ENCODE data around the gene SLC39A5.
"Not testable (repeated sequence)": the region's sequence is repeated elsewhere in the genome, so short reads cannot be mapped to it uniquely, and the experiment has no call there.

Gene SLC39A5

DNA sequence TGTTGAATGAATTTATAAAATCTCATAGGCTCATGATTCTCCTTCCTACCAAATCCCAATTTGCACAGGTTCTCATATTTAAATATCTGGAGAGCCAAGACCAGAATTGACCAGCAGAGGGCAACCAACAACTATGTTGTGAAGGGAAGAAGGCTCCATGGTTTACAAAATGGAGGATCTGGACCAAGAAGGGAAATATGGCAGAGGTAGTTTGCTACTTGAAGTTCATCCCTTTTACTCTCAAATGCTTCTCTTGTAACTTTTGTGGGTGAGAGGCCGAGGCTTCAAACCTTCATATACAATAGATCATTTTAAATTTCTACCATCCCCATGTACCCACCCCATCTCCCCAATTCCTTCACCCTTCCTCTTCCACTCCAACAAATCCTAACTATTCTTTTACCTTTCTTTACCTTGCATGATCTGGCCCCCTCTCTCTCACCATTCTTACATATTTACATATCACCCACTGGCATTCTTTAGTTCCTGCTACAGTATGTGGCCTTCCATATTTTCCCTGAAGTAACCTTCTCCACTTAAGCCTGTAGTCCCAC, 36.7 kb upstream of the SLC39A5 start:
- Histone ChIP-seq H3K27ac (ENCODE audit: low read depth in 2 of 2, low read length in 2 of 2) (no peak overlapping the region), H3K9me3 (ENCODE audit: control insufficient read depth in 2 of 2, low read length in 2 of 2) (no peaks in the 10 kb centered on the region), H3K9ac (ENCODE audit: low read depth in 1 of 2, low read length in 2 of 2) (no peak overlapping the region), H3K27me3 (ENCODE audit: control insufficient read depth in 2 of 2, insufficient read depth in 2 of 2, low read length in 2 of 2) (no peaks in the 10 kb centered on the region), H3K4me3 (ENCODE audit: low read length in 2 of 2) (no peak overlapping the region), H3K36me3 (ENCODE audit: control insufficient read depth in 2 of 2, insufficient read depth in 2 of 2, low read length in 2 of 2) (no peaks in the 10 kb centered on the region), H3K4me1 (ENCODE audit: control insufficient read depth in 2 of 2, insufficient read depth in 2 of 2, low read length in 2 of 2) (peaks cover 6 to 7% of the 10 kb centered on the region in 2 donors)

GRCh38 chr12:56196818-56197550, 32.9 kb upstream of the SLC39A5 start:
- peak overlapping the region in 1 of 2 donors; percentile 37 for H3K27ac ChIP-seq (ENCODE audit: low read depth in 2 of 2, low read length in 2 of 2)
- not testable (repeated sequence) for H3K36me3 ChIP-seq (ENCODE audit: control insufficient read depth in 2 of 2, insufficient read depth in 2 of 2, low read length in 2 of 2); H3K27me3 ChIP-seq (ENCODE audit: control insufficient read depth in 2 of 2, insufficient read depth in 2 of 2, low read length in 2 of 2)

GRCh38 chr12:56197921-56198635, 31.8 kb upstream of the SLC39A5 start:
- Histone ChIP-seq H3K9me3 (ENCODE audit: control insufficient read depth in 2 of 2, low read length in 2 of 2) (no peaks in the 10 kb centered on the region), H3K4me1 (ENCODE audit: control insufficient read depth in 2 of 2, insufficient read depth in 2 of 2, low read length in 2 of 2) (peaks cover 3 to 7% of the 10 kb centered on the region in 2 donors), H3K9ac (ENCODE audit: low read depth in 1 of 2, low read length in 2 of 2) (no peak overlapping the region), H3K27me3 (ENCODE audit: control insufficient read depth in 2 of 2, insufficient read depth in 2 of 2, low read length in 2 of 2) (no peaks in the 10 kb centered on the region), H3K4me3 (ENCODE audit: low read length in 2 of 2) (no peak overlapping the region), H3K36me3 (ENCODE audit: control insufficient read depth in 2 of 2, insufficient read depth in 2 of 2, low read length in 2 of 2) (no peaks in the 10 kb centered on the region), H3K27ac (ENCODE audit: low read depth in 2 of 2, low read length in 2 of 2) (no peak overlapping the region)

More at GRCh38 chr12:56196818-56197550, 32.9 kb upstream of the SLC39A5 start:
- H3K4me3 ChIP-seq (ENCODE audit: low read length in 2 of 2); H3K9ac ChIP-seq (ENCODE audit: low read depth in 1 of 2, low read length in 2 of 2); H3K9me3 ChIP-seq (ENCODE audit: control insufficient read depth in 2 of 2, low read length in 2 of 2); H3K4me1 ChIP-seq (ENCODE audit: control insufficient read depth in 2 of 2, insufficient read depth in 2 of 2, low read length in 2 of 2): not testable (repeated sequence)

- Histone ChIP-seq H3K9ac (ENCODE audit: low read depth in 1 of 2, low read length in 2 of 2) (no peak overlapping the region), H3K27ac (ENCODE audit: low read depth in 2 of 2, low read length in 2 of 2) (no peak overlapping the region), H3K27me3 (ENCODE audit: control insufficient read depth in 2 of 2, insufficient read depth in 2 of 2, low read length in 2 of 2) (no peaks in the 10 kb centered on the region), H3K9me3 (ENCODE audit: control insufficient read depth in 2 of 2, low read length in 2 of 2) (no peaks in the 10 kb centered on the region), H3K36me3 (ENCODE audit: control insufficient read depth in 2 of 2, insufficient read depth in 2 of 2, low read length in 2 of 2) (no peaks in the 10 kb centered on the region), H3K4me1 (ENCODE audit: control insufficient read depth in 2 of 2, insufficient read depth in 2 of 2, low read length in 2 of 2) (peaks cover 3 to 7% of the 10 kb centered on the region in 2 donors), H3K4me3 (ENCODE audit: low read length in 2 of 2) (no peak overlapping the region)
Measured at GRCh38 chr12:56198836-56199235, 31.0 kb upstream of the SLC39A5 start.

DNA sequence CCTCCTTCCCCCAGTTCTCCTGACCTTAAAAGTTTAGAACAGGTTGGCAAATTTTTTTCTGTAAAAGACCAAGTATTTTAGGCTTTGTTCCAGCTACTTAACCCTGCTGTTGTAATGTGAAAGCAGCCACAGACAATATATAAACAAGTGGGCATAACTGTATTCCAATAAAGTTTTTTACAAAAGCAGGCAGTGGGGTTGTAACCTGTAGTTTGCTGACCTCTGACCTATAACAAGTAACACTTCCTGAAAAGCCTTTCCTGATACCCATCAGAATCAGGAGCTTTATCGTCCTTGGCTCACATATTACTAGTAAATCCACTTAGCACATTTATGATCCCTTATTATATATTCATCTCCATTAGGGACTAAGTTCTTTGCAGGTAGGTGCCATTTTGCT, 27.5 kb upstream of the SLC39A5 start:
- peaks cover 18 to 23% of the 10 kb centered on the region in 2 donors for H3K36me3 ChIP-seq (ENCODE audit: control insufficient read depth in 2 of 2, insufficient read depth in 2 of 2, low read length in 2 of 2)
- H3K4me3 ChIP-seq (ENCODE audit: low read length in 2 of 2), result no peak overlapping the region
- no peaks in the 10 kb centered on the region for H3K27me3 ChIP-seq (ENCODE audit: control insufficient read depth in 2 of 2, insufficient read depth in 2 of 2, low read length in 2 of 2)
- H3K27ac ChIP-seq (ENCODE audit: low read depth in 2 of 2, low read length in 2 of 2), result no peak overlapping the region
- H3K4me1 ChIP-seq (ENCODE audit: control insufficient read depth in 2 of 2, insufficient read depth in 2 of 2, low read length in 2 of 2), result peaks cover 3 to 7% of the 10 kb centered on the region in 2 donors
- no peaks in the 10 kb centered on the region for H3K9me3 ChIP-seq (ENCODE audit: control insufficient read depth in 2 of 2, low read length in 2 of 2)
- H3K9ac ChIP-seq (ENCODE audit: low read depth in 1 of 2, low read length in 2 of 2), result peak overlapping the region in 1 of 2 donors; percentile 17

GRCh38 chr12:56202838-56203237, 27.0 kb upstream of the SLC39A5 start:
- H3K9ac ChIP-seq (ENCODE audit: low read depth in 1 of 2, low read length in 2 of 2), result no peak overlapping the region
- no peak overlapping the region for H3K27ac ChIP-seq (ENCODE audit: low read depth in 2 of 2, low read length in 2 of 2)
- H3K9me3 ChIP-seq (ENCODE audit: control insufficient read depth in 2 of 2, low read length in 2 of 2), result no peaks in the 10 kb centered on the region
- no peak overlapping the region for H3K4me3 ChIP-seq (ENCODE audit: low read length in 2 of 2)
- H3K36me3 ChIP-seq (ENCODE audit: control insufficient read depth in 2 of 2, insufficient read depth in 2 of 2, low read length in 2 of 2), result peaks cover 23 to 28% of the 10 kb centered on the region in 2 donors
- H3K27me3 ChIP-seq (ENCODE audit: control insufficient read depth in 2 of 2, insufficient read depth in 2 of 2, low read length in 2 of 2), result no peaks in the 10 kb centered on the region
- H3K4me1 ChIP-seq (ENCODE audit: control insufficient read depth in 2 of 2, insufficient read depth in 2 of 2, low read length in 2 of 2), result peaks cover 3 to 7% of the 10 kb centered on the region in 2 donors

DNA sequence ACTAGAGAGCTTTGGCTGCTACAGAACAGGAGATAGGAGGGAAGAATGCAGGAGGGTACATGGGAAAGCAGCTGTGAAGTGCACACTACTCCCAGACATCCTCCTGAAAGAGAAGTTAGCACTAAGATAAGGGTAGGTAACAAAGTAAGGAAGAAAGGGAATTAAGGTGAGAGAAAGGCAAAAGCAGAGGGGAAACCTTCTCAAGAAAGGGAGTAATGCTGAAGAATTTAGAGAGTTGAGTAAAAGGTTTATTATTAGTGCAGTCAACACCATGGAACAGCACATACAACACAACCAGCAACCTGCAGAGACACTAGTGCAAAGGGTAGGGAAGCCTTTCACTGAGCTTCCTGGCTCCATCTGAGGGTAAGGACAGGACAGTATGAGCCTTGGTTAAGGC, 25.6 kb upstream of the SLC39A5 start:
- Histone ChIP-seq H3K27ac (ENCODE audit: low read depth in 2 of 2, low read length in 2 of 2) (no peak overlapping the region), H3K4me3 (ENCODE audit: low read length in 2 of 2) (no peak overlapping the region), H3K36me3 (ENCODE audit: control insufficient read depth in 2 of 2, insufficient read depth in 2 of 2, low read length in 2 of 2) (peaks cover 27 to 33% of the 10 kb centered on the region in 2 donors), H3K9ac (ENCODE audit: low read depth in 1 of 2, low read length in 2 of 2) (no peak overlapping the region), H3K9me3 (ENCODE audit: control insufficient read depth in 2 of 2, low read length in 2 of 2) (no peaks in the 10 kb centered on the region), H3K27me3 (ENCODE audit: control insufficient read depth in 2 of 2, insufficient read depth in 2 of 2, low read length in 2 of 2) (no peaks in the 10 kb centered on the region), H3K4me1 (ENCODE audit: control insufficient read depth in 2 of 2, insufficient read depth in 2 of 2, low read length in 2 of 2) (peaks cover 3 to 7% of the 10 kb centered on the region in 2 donors)

DNA sequence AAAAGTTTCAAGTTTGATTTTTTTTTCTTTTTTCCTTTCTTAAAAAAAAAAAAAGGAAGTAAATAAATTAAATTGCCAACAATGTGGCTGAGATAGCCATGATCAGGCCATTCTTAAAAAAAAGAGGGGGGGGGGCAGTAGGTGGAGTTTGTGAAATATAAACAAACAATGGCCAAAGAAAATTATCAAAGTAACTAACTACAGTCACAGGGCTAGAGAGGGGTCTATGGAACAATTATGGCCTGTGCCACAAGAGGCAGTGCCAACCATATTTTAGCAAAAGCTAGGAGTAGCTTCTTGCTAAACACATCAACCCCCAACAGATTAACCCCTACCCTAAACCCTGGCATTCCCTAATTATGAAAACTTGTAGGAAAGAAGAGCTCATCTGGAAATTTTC, 24.4 kb upstream of the SLC39A5 start:
- Histone ChIP-seq H3K9ac (ENCODE audit: low read depth in 1 of 2, low read length in 2 of 2) (no peak overlapping the region), H3K4me1 (ENCODE audit: control insufficient read depth in 2 of 2, insufficient read depth in 2 of 2, low read length in 2 of 2) (peaks cover 3 to 7% of the 10 kb centered on the region in 2 donors), H3K27ac (ENCODE audit: low read depth in 2 of 2, low read length in 2 of 2) (no peak overlapping the region), H3K36me3 (ENCODE audit: control insufficient read depth in 2 of 2, insufficient read depth in 2 of 2, low read length in 2 of 2) (peaks cover 34 to 41% of the 10 kb centered on the region in 2 donors), H3K9me3 (ENCODE audit: control insufficient read depth in 2 of 2, low read length in 2 of 2) (no peaks in the 10 kb centered on the region), H3K4me3 (ENCODE audit: low read length in 2 of 2) (no peak overlapping the region), H3K27me3 (ENCODE audit: control insufficient read depth in 2 of 2, insufficient read depth in 2 of 2, low read length in 2 of 2) (no peaks in the 10 kb centered on the region)

GRCh38 chr12:56206452-56207166, 23.2 kb upstream of the SLC39A5 start:
- Histone ChIP-seq H3K4me3 (ENCODE audit: low read length in 2 of 2) (no peak overlapping the region), H3K4me1 (ENCODE audit: control insufficient read depth in 2 of 2, insufficient read depth in 2 of 2, low read length in 2 of 2) (peaks cover 3 to 7% of the 10 kb centered on the region in 2 donors), H3K9me3 (ENCODE audit: control insufficient read depth in 2 of 2, low read length in 2 of 2) (no peaks in the 10 kb centered on the region), H3K36me3 (ENCODE audit: control insufficient read depth in 2 of 2, insufficient read depth in 2 of 2, low read length in 2 of 2) (peaks cover 40 to 46% of the 10 kb centered on the region in 2 donors), H3K27ac (ENCODE audit: low read depth in 2 of 2, low read length in 2 of 2) (no peak overlapping the region), H3K27me3 (ENCODE audit: control insufficient read depth in 2 of 2, insufficient read depth in 2 of 2, low read length in 2 of 2) (no peaks in the 10 kb centered on the region), H3K9ac (ENCODE audit: low read depth in 1 of 2, low read length in 2 of 2) (no peak overlapping the region)

DNA sequence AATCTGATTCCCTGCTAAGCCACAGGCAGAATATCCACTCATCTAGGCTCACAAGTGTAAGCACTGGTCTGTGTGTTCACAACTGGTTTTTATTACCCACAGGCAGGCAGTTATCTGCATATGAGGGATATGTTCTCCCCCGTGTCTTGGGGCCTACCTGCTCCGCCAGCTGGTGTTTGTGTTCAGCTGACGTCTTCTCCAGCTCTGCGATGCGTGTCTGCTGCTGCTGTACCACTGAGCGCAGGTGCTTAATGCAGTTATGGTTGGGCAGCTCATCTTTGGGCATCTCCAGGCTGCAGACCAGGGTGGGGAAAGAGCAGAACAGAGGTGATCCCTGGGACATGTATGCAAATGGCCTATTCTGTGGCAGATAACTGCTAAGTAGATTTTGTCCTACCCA, 21.8 kb upstream of the SLC39A5 start:
- Histone ChIP-seq H3K27ac (ENCODE audit: low read depth in 2 of 2, low read length in 2 of 2) (no peak overlapping the region), H3K36me3 (ENCODE audit: control insufficient read depth in 2 of 2, insufficient read depth in 2 of 2, low read length in 2 of 2) (peaks cover 49 to 58% of the 10 kb centered on the region in 2 donors)

More for the DNA sequence above, 21.8 kb upstream of the SLC39A5 start:
- no peaks in the 10 kb centered on the region for H3K27me3 ChIP-seq (ENCODE audit: control insufficient read depth in 2 of 2, insufficient read depth in 2 of 2, low read length in 2 of 2)
- peaks cover 0 to 3% of the 10 kb centered on the region in 2 donors for H3K4me1 ChIP-seq (ENCODE audit: control insufficient read depth in 2 of 2, insufficient read depth in 2 of 2, low read length in 2 of 2)
- H3K9ac ChIP-seq (ENCODE audit: low read depth in 1 of 2, low read length in 2 of 2), result no peak overlapping the region
- H3K9me3 ChIP-seq (ENCODE audit: control insufficient read depth in 2 of 2, low read length in 2 of 2), result no peaks in the 10 kb centered on the region
- no peak overlapping the region for H3K4me3 ChIP-seq (ENCODE audit: low read length in 2 of 2)
